Caco-2 (cell line): Measurements from ENCODE around the gene ANKRD23. TPM values are rescaled to one million over a fixed set of nuclear protein-coding genes. Genes with fewer than 3 reads are reported as not detected.

Experiments
- BruUV-seq: library from RNA; stranded (reverse); fragments of 400-500 nt; replicated peaks from 2 replicates; lab custom pipeline; 2021; lab: Mats Ljungman, UMichigan
- CTCF ChIA-PET: fragments of 300-600 bp; sonication (Branson Sonifier 250); formaldehyde crosslinking; loops from one replicate; lab custom pipeline; 2022; ENCODE audit warnings: antibody characterized with exemption; lab: Charles Lee
- POLR2A ChIA-PET: fragments of 300-600 bp; sonication (Branson Sonifier 250); formaldehyde crosslinking; loops from one replicate; lab custom pipeline; 2022; ENCODE audit warnings: antibody characterized with exemption; lab: Charles Lee
- DNase-seq, 2 experiments: peaks; one replicate each; pipeline versions ENCODE4 v3.0.0 to v3.0.0-alpha.2; 2020 to 2022
- H3K27me3 ChIP-seq: replicated peaks from 2 replicates; pipeline ENCODE4 v1.6.0; 2011; ENCODE audit warnings: low read length; ENCODE audit not compliant: control insufficient read depth, insufficient read depth
- H3K36me3 ChIP-seq: 2 replicates; pipeline ENCODE4 v1.5.1; 2011; ENCODE audit warnings: low read length; ENCODE audit not compliant: control insufficient read depth, insufficient read depth
- H3K4me1 ChIP-seq: fragments of 250-450 bp; sonication (Bioruptor Pico); 2 replicates; pipeline ENCODE4 v1.5.1; 2020; ENCODE audit warnings: mild to moderate bottlenecking
- H3K4me3 ChIP-seq: 2 replicates; pipeline ENCODE4 v1.5.1; 2011; ENCODE audit warnings: low read depth, mild to moderate bottlenecking, control low read depth, low read length
- H3K9me3 ChIP-seq: fragments of 250-450 bp; sonication (Bioruptor Pico); 2 replicates; pipeline ENCODE4 v1.5.1; 2020; ENCODE audit warnings: mild to moderate bottlenecking, moderate library complexity
- H3K27ac Mint-ChIP-seq: one replicate; pipeline ENCODE4 v1.8.0; 2022; ENCODE audit warnings: mixed read lengths; ENCODE audit not compliant: unreplicated experiment
- H3K27me3 Mint-ChIP-seq: one replicate; pipeline ENCODE4 v1.8.0; 2022; ENCODE audit warnings: mixed read lengths; ENCODE audit not compliant: insufficient read depth, unreplicated experiment
- H3K36me3 Mint-ChIP-seq: one replicate; pipeline ENCODE4 v1.8.0; 2022; ENCODE audit warnings: mild to moderate bottlenecking, mixed read lengths; ENCODE audit not compliant: insufficient read depth, unreplicated experiment
- H3K4me1 Mint-ChIP-seq: one replicate; pipeline ENCODE4 v1.8.0; 2022; ENCODE audit warnings: low read depth, mixed read lengths; ENCODE audit not compliant: unreplicated experiment
- H3K4me3 Mint-ChIP-seq: one replicate; pipeline ENCODE4 v1.8.0; 2022; ENCODE audit warnings: mild to moderate bottlenecking, moderate library complexity, mixed read lengths; ENCODE audit not compliant: unreplicated experiment
- H3K9me3 Mint-ChIP-seq: one replicate; pipeline ENCODE4 v1.8.0; 2022; ENCODE audit warnings: mixed read lengths; ENCODE audit not compliant: unreplicated experiment
- CTCF ChIP-seq, 2 experiments: fragments of 200-600 bp in 1 of 2; IDR thresholded peaks; 1 replicate in 1 of 2; 2 replicates in 1 of 2; pipeline versions ENCODE4 v1.5.1 to v1.8.0; 2011 to 2022; ENCODE audit warnings: antibody characterized with exemption in 1 of 2, control low read depth in 1 of 2, inconsistent platforms in 1 of 2, low read depth in 1 of 2, low read length in 1 of 2, mild to moderate bottlenecking in 1 of 2, moderate library complexity in 1 of 2; ENCODE audit not compliant: insufficient read depth in 1 of 2, severe bottlenecking in 1 of 2, unreplicated experiment in 1 of 2
- intact Hi-C: fragments of 100-400 bp; cut with micrococcal nuclease; formaldehyde crosslinking; loops from one replicate; pipeline ENCODE4 v1.10.0; 2022; ENCODE audit not compliant: unreplicated experiment
- total RNA-seq: library from RNA; stranded (reverse); gene quantifications from 2 replicates; pipeline ENCODE4 v1.2.3, GENCODE V29; 2022

Gene ANKRD23
- total RNA-seq, 1 experiment from 2014 or later: 2.5 TPM

DNA sequence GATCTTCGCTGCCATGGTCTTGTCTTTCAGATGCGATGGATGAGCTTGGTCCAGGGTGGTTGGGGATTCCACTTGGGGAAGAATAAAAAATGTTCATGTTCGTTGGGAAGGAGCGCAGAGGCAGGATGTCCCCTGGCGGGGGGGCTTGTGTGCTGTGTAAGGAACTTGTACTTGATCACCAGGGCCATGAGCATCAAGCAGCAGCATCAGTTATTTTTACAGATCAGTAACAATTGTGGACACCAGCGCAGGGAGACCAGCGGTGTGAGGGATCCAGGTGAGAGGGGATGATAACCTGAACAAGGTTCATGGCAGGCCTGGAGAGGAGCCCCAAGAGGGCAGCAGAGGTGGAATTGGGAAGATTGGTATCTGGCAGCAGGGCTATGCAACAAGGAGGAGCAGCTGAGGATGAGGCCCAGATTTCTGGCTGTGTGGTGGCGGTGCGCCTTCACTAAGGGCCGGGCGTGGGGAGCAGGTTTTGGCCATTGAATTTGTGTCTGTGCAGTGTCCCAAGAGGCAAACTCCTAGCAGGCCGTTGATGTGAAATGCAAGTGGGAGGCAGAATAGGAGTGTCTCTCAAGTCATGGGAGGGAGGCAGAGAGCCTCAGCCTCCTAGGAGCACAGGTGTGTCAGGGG is 23.8 kb downstream of the ANKRD23 start:
- Mint-ChIP-seq H3K36me3 (peaks cover 89% of the 10 kb centered on the region), H3K4me1 (peaks cover 49% of the 10 kb centered on the region), H3K27ac (peak overlapping the region; percentile 71), H3K4me3 (peak overlapping the region; percentile 84), H3K27me3 (no peaks in the 10 kb centered on the region), H3K9me3 (no peaks in the 10 kb centered on the region)
- H3K4me3 ChIP-seq: peak overlapping the region; percentile 3
- TF ChIP-seq CTCF (IDR thresholded peaks at IDR 0.05; ENCODE audit: insufficient read depth in 1 of 2, low read depth in 1 of 2, low read length in 1 of 2, severe bottlenecking in 1 of 2, unreplicated experiment in 1 of 2): peak in 1 of 2 experiments; percentile 30
- no TSS peak for BruUV-seq
- peaks cover 5% of the 10 kb centered on the region; the same call in 1 of the 2 replicates for H3K36me3 ChIP-seq
- peaks cover 61% of the 10 kb centered on the region for H3K4me1 ChIP-seq
- intact Hi-C loops: loop anchor here (1.0 to 5.0 kb wide), 4 partner anchors 12 to 183 kb away; partner anchors contain the start of genes CNNM4 and KANSL3
- DNase-seq: peak in 1 of 2 experiments; percentile 28
- H3K9me3 ChIP-seq: no peaks in the 10 kb centered on the region
- H3K27me3 ChIP-seq: no peaks in the 10 kb centered on the region
- CTCF ChIA-PET: interaction anchor here (1.0 to 2.3 kb wide), 4 partner anchors 14 to 59 kb away, joined by 4 to 17 read pairs (median 6); partner anchors contain the start of genes ANKRD39 and CNNM4
- POLR2A ChIA-PET: interaction anchor here (0.6 kb wide), 1 partner anchor 48 kb away, joined by 3 read pairs; no protein-coding TSS in a partner anchor

DNA sequence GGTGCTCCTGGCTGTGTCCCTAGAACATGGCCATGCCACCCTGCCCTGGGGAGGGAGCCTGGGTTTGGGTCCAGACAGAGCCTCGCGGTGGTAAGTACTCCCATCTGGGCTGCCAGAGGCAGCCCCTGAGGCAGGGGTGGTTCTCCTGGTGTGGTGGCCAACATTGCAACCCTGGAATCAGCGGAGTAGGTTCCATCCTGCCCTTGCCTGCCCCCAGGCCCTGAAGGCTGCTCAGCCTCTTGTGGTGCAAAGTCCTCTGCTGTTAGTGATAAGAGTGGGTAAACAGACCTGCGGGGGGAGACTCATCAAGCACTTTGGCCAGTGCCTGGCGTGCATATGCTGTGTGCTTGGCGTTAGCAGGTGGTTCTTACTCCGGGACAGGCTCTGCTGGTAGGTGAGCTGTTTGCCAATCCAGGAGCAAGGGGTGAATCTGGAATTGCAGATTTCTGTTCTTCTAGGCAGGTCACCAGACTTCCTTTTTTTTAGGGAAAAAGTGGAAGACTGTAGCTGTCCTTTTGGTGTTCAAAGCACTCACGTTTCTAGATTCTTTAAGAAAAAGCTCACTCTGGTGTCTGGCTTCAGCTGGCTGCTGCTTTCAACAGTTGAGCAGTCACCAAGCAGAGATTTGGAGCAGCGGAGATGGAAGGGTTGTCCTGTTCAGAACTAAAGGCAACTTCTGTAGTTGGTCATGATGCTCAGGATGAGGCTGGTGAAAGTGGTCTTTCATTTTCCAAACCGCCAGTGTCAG is 24.5 kb downstream of the ANKRD23 start:
- peak overlapping the region; percentile 84 for H3K4me3 Mint-ChIP-seq
- peak; percentile 94 to 96 for DNase-seq
- Histone ChIP-seq H3K9me3 (no peaks in the 10 kb centered on the region), H3K4me1 (peaks cover 58% of the 10 kb centered on the region), H3K36me3 (peaks cover 2% of the 10 kb centered on the region; the same call in 1 of the 2 replicates), H3K4me3 (peak overlapping the region; percentile 12), H3K27me3 (no peaks in the 10 kb centered on the region)
- TF ChIP-seq CTCF (IDR thresholded peaks at IDR 0.05; ENCODE audit: insufficient read depth in 1 of 2, low read depth in 1 of 2, low read length in 1 of 2, severe bottlenecking in 1 of 2, unreplicated experiment in 1 of 2): no peak
- intact Hi-C loops: loop anchor here (1.0 to 5.0 kb wide), 4 partner anchors 13 to 182 kb away; partner anchors contain the start of genes CNNM4 and KANSL3
- H3K36me3 Mint-ChIP-seq: peaks cover 83% of the 10 kb centered on the region
- H3K4me1 Mint-ChIP-seq: peaks cover 43% of the 10 kb centered on the region
- POLR2A ChIA-PET: interaction anchor here (0.6 to 1.0 kb wide), 2 partner anchors 13 to 14 kb away, joined by 3 read pairs; no protein-coding TSS in a partner anchor
- CTCF ChIA-PET: interaction anchor here (0.7 to 2.3 kb wide), 5 partner anchors 15 to 58 kb away, joined by 4 to 17 read pairs (median 6); partner anchors contain the start of genes ANKRD39 and CNNM4
- no TSS peak for BruUV-seq
- no peaks in the 10 kb centered on the region for H3K27me3 Mint-ChIP-seq
- H3K9me3 Mint-ChIP-seq: no peaks in the 10 kb centered on the region
- H3K27ac Mint-ChIP-seq: peak overlapping the region; percentile 71

- TF ChIP-seq CTCF (IDR thresholded peaks at IDR 0.05; ENCODE audit: insufficient read depth in 1 of 2, low read depth in 1 of 2, low read length in 1 of 2, severe bottlenecking in 1 of 2, unreplicated experiment in 1 of 2): no peak
- intact Hi-C loops: loop anchor here (2.0 to 5.0 kb wide), 4 partner anchors 51 to 181 kb away; partner anchors contain the start of genes CNNM4 and KANSL3
- Mint-ChIP-seq H3K4me1 (peaks cover 37% of the 10 kb centered on the region), H3K9me3 (no peaks in the 10 kb centered on the region), H3K27ac (peak overlapping the region; percentile 71), H3K36me3 (peaks cover 71% of the 10 kb centered on the region), H3K27me3 (no peaks in the 10 kb centered on the region), H3K4me3 (peak overlapping the region; percentile 84)
- Histone ChIP-seq H3K4me1 (peaks cover 44% of the 10 kb centered on the region), H3K36me3 (no peaks in the 10 kb centered on the region), H3K27me3 (no peaks in the 10 kb centered on the region), H3K4me3 (peak overlapping the region; percentile 96), H3K9me3 (no peaks in the 10 kb centered on the region)
- no peak for DNase-seq
- POLR2A ChIA-PET: interaction anchor here (0.6 kb wide), 1 partner anchor 55 kb away, joined by 3 read pairs; no protein-coding TSS in a partner anchor
- CTCF ChIA-PET: interaction anchor here (0.6 kb wide), 1 partner anchor 36 kb away, joined by 3 read pairs; no protein-coding TSS in a partner anchor
- BruUV-seq: TSS peak; percentile 23
These were observed 25.9 kb downstream of the ANKRD23 start for GRCh38 chr2:96817882-96818281.
